GM23338 (cell line): Measurements from ENCODE around the gene KPNA4. TPM values are rescaled to one million over a fixed set of nuclear protein-coding genes. Genes with fewer than 3 reads are reported as not detected.

ENCODE experiments used
- ATAC-seq: fragments of 200-7000 bp; cut with Tn5 transposase; 3 replicates; pipeline ENCODE4 v1.9.1; 2020
- DNase-seq: peaks from one replicate; pipeline ENCODE4 v3.0.0-alpha.2; 2015; ENCODE audit warnings: low spot score
- H2AFZ ChIP-seq: fragments of 200-600 bp; sonication (generic); 2 replicates; pipeline ENCODE4 v1.8.0; 2016; ENCODE audit warnings: antibody characterized with exemption, mild to moderate bottlenecking, moderate library complexity
- H3F3A ChIP-seq: fragments of 200-600 bp; sonication (generic); replicated peaks from 2 replicates; pipeline ENCODE4 v1.8.0; 2017; ENCODE audit warnings: antibody characterized with exemption, mixed run types, low read depth
- H3K27ac ChIP-seq: fragments of 200-600 bp; sonication (generic); 2 replicates; pipeline ENCODE4 v1.6.1; 2016; ENCODE audit warnings: low read depth
- H3K27me3 ChIP-seq: fragments of 200-600 bp; sonication (generic); 2 replicates; pipeline ENCODE4 v1.8.0; 2016; ENCODE audit warnings: mild to moderate bottlenecking, mixed run types, moderate library complexity; ENCODE audit not compliant: insufficient read depth
- H3K36me3 ChIP-seq: fragments of 200-600 bp; sonication (generic); 2 replicates; pipeline ENCODE4 v1.8.0; 2016; ENCODE audit warnings: mild to moderate bottlenecking; ENCODE audit not compliant: insufficient read depth
- H3K4me1 ChIP-seq: fragments of 200-600 bp; sonication (generic); 2 replicates; pipeline ENCODE4 v1.8.0; 2016; ENCODE audit warnings: mild to moderate bottlenecking, moderate library complexity; ENCODE audit not compliant: insufficient read depth
- H3K4me2 ChIP-seq: fragments of 200-600 bp; sonication (generic); 2 replicates; pipeline ENCODE4 v1.7.1; 2017; ENCODE audit warnings: mixed run types
- H3K4me3 ChIP-seq: fragments of 200-600 bp; sonication (generic); 2 replicates; pipeline ENCODE4 v1.6.1; 2016; ENCODE audit warnings: mixed run types
- H3K79me2 ChIP-seq: fragments of 200-600 bp; sonication (generic); replicated peaks from 2 replicates; pipeline ENCODE4 v1.8.0; 2017; ENCODE audit warnings: mild to moderate bottlenecking; ENCODE audit not compliant: insufficient read depth
- H3K9me2 ChIP-seq: fragments of 200-600 bp; sonication (generic); 2 replicates; pipeline ENCODE4 v1.8.0; 2017; ENCODE audit not compliant: insufficient read depth
- H4K20me1 ChIP-seq: fragments of 200-600 bp; sonication (generic); replicated peaks from 2 replicates; pipeline ENCODE4 v1.8.0; 2017; ENCODE audit warnings: mild to moderate bottlenecking; ENCODE audit not compliant: insufficient read depth
- H3K27ac Mint-ChIP-seq: 2 replicates; pipeline ENCODE4 v1.8.0; 2020; ENCODE audit warnings: inconsistent platforms, mild to moderate bottlenecking, moderate library complexity, mixed read lengths
- H3K27me3 Mint-ChIP-seq: 3 replicates; pipeline ENCODE4 v1.8.0; 2022; ENCODE audit warnings: low read depth, mild to moderate bottlenecking, moderate library complexity, mixed read lengths, inconsistent platforms; ENCODE audit not compliant: insufficient read depth, poor library complexity
- H3K36me3 Mint-ChIP-seq: 3 replicates; pipeline ENCODE4 v1.8.0; 2021; ENCODE audit warnings: low read depth, mild to moderate bottlenecking, inconsistent platforms, moderate library complexity, mixed read lengths
- H3K4me1 Mint-ChIP-seq: 3 replicates; pipeline ENCODE4 v1.8.0; 2020; ENCODE audit warnings: mild to moderate bottlenecking, inconsistent platforms, mixed read lengths
- H3K4me3 Mint-ChIP-seq: 3 replicates; pipeline ENCODE4 v1.8.0; 2021; ENCODE audit warnings: moderate library complexity, mild to moderate bottlenecking, inconsistent platforms, mixed read lengths
- H3K9me3 Mint-ChIP-seq: 3 replicates; pipeline ENCODE4 v1.8.0; 2020; ENCODE audit warnings: moderate library complexity, mild to moderate bottlenecking, inconsistent platforms, mixed read lengths
- CREB1 ChIP-seq: fragments of 250-450 bp; sonication (Bioruptor Pico); IDR thresholded peaks from 2 replicates; pipeline ENCODE4 v1.5.0; 2020; ENCODE audit warnings: low read depth, mild to moderate bottlenecking, moderate library complexity
- ETS1 ChIP-seq: IDR thresholded peaks from 2 replicates; pipeline ENCODE4 v1.6.1; 2016; ENCODE audit warnings: antibody characterized with exemption
- EZH2 ChIP-seq: fragments of 200-600 bp; sonication (generic); IDR thresholded peaks from one replicate; pipeline ENCODE4 v1.8.0; 2017; ENCODE audit warnings: antibody characterized with exemption, mild to moderate bottlenecking, low read depth; ENCODE audit not compliant: unreplicated experiment
- EZH2phosphoT487 ChIP-seq: fragments of 200-600 bp; sonication (generic); IDR thresholded peaks from one replicate; pipeline ENCODE4 v1.8.1; 2018; ENCODE audit warnings: antibody characterized with exemption; ENCODE audit not compliant: unreplicated experiment
- JUNB ChIP-seq: IDR thresholded peaks from one replicate; pipeline ENCODE4 v1.6.1; 2016; ENCODE audit warnings: antibody characterized with exemption; ENCODE audit not compliant: unreplicated experiment
- NANOG ChIP-seq: IDR thresholded peaks from 2 replicates; pipeline ENCODE4 v1.6.1; 2016; ENCODE audit warnings: antibody characterized with exemption, borderline replicate concordance
- STAT1 ChIP-seq: IDR thresholded peaks from one replicate; pipeline ENCODE4 v1.6.1; 2016; ENCODE audit warnings: antibody characterized with exemption; ENCODE audit not compliant: unreplicated experiment
- ZNF114 ChIP-seq: fragments of 250-450 bp; sonication (Bioruptor Pico); IDR thresholded peaks from 2 replicates; pipeline ENCODE4 v1.5.0; 2020; ENCODE audit warnings: mild to moderate bottlenecking, moderate library complexity
- ZNF331 ChIP-seq: fragments of 250-450 bp; sonication (Bioruptor Pico); IDR thresholded peaks from 2 replicates; pipeline ENCODE4 v1.5.0; 2020; ENCODE audit warnings: low read depth, mild to moderate bottlenecking, moderate library complexity
- polyA plus RNA-seq: library from polyadenylated mRNA; unstranded; fragments of >200 nt; fragmentation: Nextera tagmentation; extraction: Ambion mirVana; gene quantifications from 2 replicates; pipeline ENCODE4 v1.2.1, GENCODE V29; 2016
- total RNA-seq: library from RNA; depleted of rRNA; stranded (reverse); fragments of >200 nt; shearing (Covaris generic); gene quantifications from 2 replicates; pipeline ENCODE4 v1.2.3, GENCODE V29; 2014
- TF ChIP-seq, protein P1 (sequence below), 2 experiments: fragments of 200-600 bp in 1 of 2; sonication (generic) in 1 of 2; conservative IDR thresholded peaks; 2 replicates each; pipeline versions ENCODE4 v1.5.1 to v1.6.1; 2016 to 2017; ENCODE audit warnings: antibody characterized with exemption in 2 of 2, low read depth in 2 of 2, mild to moderate bottlenecking in 2 of 2, moderate library complexity in 1 of 2

KPNA4 gene
- total and polyA plus RNA-seq, 2 experiments from 2014 or later: 17.8 to 36.2 TPM

GRCh38 chr3:160449636-160450598 lies 115.5 kb downstream of the KPNA4 start, which contains the start of gene TRIM59 (continued):
- TF ChIP-seq ETS1 (peak; percentile 43; the same call in 1 of the 2 replicates), ZNF331 (CRISPR knock-in tag) (no peak)

GRCh38 chr3:160448845-160449635 lies 116.3 kb downstream of the KPNA4 start:
- TF ChIP-seq STAT1 (no peak), EZH2 (no peak), NANOG (no peak), ZNF114 (CRISPR knock-in tag) (no peak), JUNB (no peak), CREB1 (CRISPR knock-in tag) (no peak), ETS1 (no peak), ZNF331 (CRISPR knock-in tag) (no peak), EZH2phosphoT487 (no peak)
- TF ChIP-seq, protein P1, sequence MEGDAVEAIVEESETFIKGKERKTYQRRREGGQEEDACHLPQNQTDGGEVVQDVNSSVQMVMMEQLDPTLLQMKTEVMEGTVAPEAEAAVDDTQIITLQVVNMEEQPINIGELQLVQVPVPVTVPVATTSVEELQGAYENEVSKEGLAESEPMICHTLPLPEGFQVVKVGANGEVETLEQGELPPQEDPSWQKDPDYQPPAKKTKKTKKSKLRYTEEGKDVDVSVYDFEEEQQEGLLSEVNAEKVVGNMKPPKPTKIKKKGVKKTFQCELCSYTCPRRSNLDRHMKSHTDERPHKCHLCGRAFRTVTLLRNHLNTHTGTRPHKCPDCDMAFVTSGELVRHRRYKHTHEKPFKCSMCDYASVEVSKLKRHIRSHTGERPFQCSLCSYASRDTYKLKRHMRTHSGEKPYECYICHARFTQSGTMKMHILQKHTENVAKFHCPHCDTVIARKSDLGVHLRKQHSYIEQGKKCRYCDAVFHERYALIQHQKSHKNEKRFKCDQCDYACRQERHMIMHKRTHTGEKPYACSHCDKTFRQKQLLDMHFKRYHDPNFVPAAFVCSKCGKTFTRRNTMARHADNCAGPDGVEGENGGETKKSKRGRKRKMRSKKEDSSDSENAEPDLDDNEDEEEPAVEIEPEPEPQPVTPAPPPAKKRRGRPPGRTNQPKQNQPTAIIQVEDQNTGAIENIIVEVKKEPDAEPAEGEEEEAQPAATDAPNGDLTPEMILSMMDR (conservative IDR thresholded peaks at IDR 0.05; ENCODE audit: low read depth in 2 of 2): no peak
- Mint-ChIP-seq H3K27me3 (peaks cover 2% of the 10 kb centered on the region), H3K27ac (peak overlapping the region; percentile 99), H3K36me3 (peaks cover 43% of the 10 kb centered on the region), H3K9me3 (no peaks in the 10 kb centered on the region; the same call in 2 of the 3 replicates), H3K4me1 (peaks cover 16% of the 10 kb centered on the region), H3K4me3 (peak overlapping the region; percentile 97)
- peak overlapping the region; percentile 8; the same call in 1 of the 2 replicates for H2AFZ ChIP-seq
- DNase-seq (no peak), ATAC-seq (peak; percentile 64)
- H3K4me3 ChIP-seq: peak overlapping the region; percentile 65
- H4K20me1 ChIP-seq: peaks cover 3% of the 10 kb centered on the region; the same call in 1 of the 2 replicates
- H3K36me3 ChIP-seq: peaks cover 8% of the 10 kb centered on the region; the same call in 1 of the 2 replicates
- no peaks in the 10 kb centered on the region for H3F3A ChIP-seq
- H3K4me1 ChIP-seq: peaks cover 10% of the 10 kb centered on the region
- peak overlapping the region; percentile 80 for H3K4me2 ChIP-seq
- no peaks in the 10 kb centered on the region for H3K27me3 ChIP-seq
- H3K27ac ChIP-seq: peak overlapping the region; percentile 98
- H3K79me2 ChIP-seq: peaks cover 52% of the 10 kb centered on the region
- H3K9me2 ChIP-seq: no peaks in the 10 kb centered on the region
